ENCODE measurements around the gene GRHL1. TPM values are rescaled to one million over a fixed set of nuclear protein-coding genes. Genes with fewer than 3 reads are reported as not detected.

Gene GRHL1
- total and polyA plus RNA-seq, 2 of the 8 experiments (the other 6 are each of a cell fraction or from before 2014, with no cell fraction given), result 1.3 to 3.6 TPM

- no peak overlapping the region for H2BK120ac ChIP-seq (replicated peaks; ENCODE audit: low read depth, low read length)
- H2BK15ac ChIP-seq (ENCODE audit: low read length), result no peak overlapping the region
- FAIRE-seq, result no peak
- H3K23me2 ChIP-seq (ENCODE audit: low read depth, low read length), result no peaks in the 10 kb centered on the region
- H2BK5ac ChIP-seq (ENCODE audit: low read depth, low read length), result no peak overlapping the region
- ChIA-PET POLR2A (ENCODE audit: partially characterized antibody) (no interaction called here), CTCF (ENCODE audit: partially characterized antibody) (interaction anchor here (0.6 to 6.7 kb wide), 62 partner anchors 9 to 750 kb away, joined by 3 to 61 read pairs (median 5); no protein-coding TSS in a partner anchor)
- H3K56ac ChIP-seq (replicated peaks; ENCODE audit: insufficient read length, low read depth, low read length), result no peak overlapping the region
- no peak overlapping the region for H4K8ac ChIP-seq (ENCODE audit: extremely low read depth, insufficient read depth, low read length)
- no peaks in the 10 kb centered on the region for H3K79me2 ChIP-seq (ENCODE audit: control insufficient read depth in 1 of 2, insufficient read depth in 2 of 2, low read length in 2 of 2)
- H4K91ac ChIP-seq (replicated peaks; ENCODE audit: insufficient read length, low read length), result no peak overlapping the region
- no peak overlapping the region for H3K18ac ChIP-seq (ENCODE audit: extremely low read depth, low read length)
- H4K20me1 ChIP-seq (replicated peaks in 1 of 2; ENCODE audit: control insufficient read depth in 1 of 2, insufficient read depth in 2 of 2, low read length in 2 of 2), result no peaks in the 10 kb centered on the region
- no peak overlapping the region for H2AFZ ChIP-seq (ENCODE audit: low read length)
- H3K9ac ChIP-seq (replicated peaks in 1 of 4; ENCODE audit: extremely low read depth in 1 of 4, low read depth in 3 of 4, low read length in 3 of 4), result no peak overlapping the region
- no peak overlapping the region for H2BK12ac ChIP-seq (ENCODE audit: low read depth, low read length)
- no peak overlapping the region for H3K4me2 ChIP-seq (ENCODE audit: insufficient read depth in 1 of 2, low read depth in 2 of 2, low read length in 2 of 2)
- DNase-seq (ENCODE audit: low read depth in 1 of 2, low spot score in 2 of 2), result no peak
- no peaks in the 10 kb centered on the region for H3K36me3 ChIP-seq (ENCODE audit: control insufficient read depth in 2 of 4, insufficient read depth in 4 of 4, low read length in 3 of 4)
- no peaks in the 10 kb centered on the region for H3K9me3 ChIP-seq (ENCODE audit: insufficient read depth in 2 of 2, low read depth in 1 of 2, low read length in 1 of 2)
- H3K4ac ChIP-seq (replicated peaks; ENCODE audit: insufficient read length, low read depth, low read length), result no peak overlapping the region
- H3K23ac ChIP-seq (ENCODE audit: insufficient read length), result no peak overlapping the region
- no peaks in the 10 kb centered on the region; a peak in 1 of 7 replicates for H3K27me3 ChIP-seq (replicated peaks in 1 of 4; ENCODE audit: control insufficient read depth in 3 of 4, extremely low read depth in 1 of 4, insufficient read depth in 3 of 4, low read length in 3 of 4)
- no peaks in the 10 kb centered on the region for H3K79me1 ChIP-seq (ENCODE audit: low read depth, low read length)
- H3K14ac ChIP-seq (ENCODE audit: insufficient read length), result no peak overlapping the region
- no peak overlapping the region for H3K4me3 ChIP-seq (ENCODE audit: extremely low read depth in 1 of 4, insufficient read depth in 2 of 4, low read depth in 3 of 4, low read length in 4 of 4)
- no peak overlapping the region for H4K5ac ChIP-seq (ENCODE audit: insufficient read length, low read depth, low read length)
- whole genome bisulfite sequencing, 2 experiments (ENCODE audit: extremely low coverage in 1 of 2, insufficient coverage in 1 of 2, insufficient read length in 1 of 2, insufficient replicate concordance in 2 of 2, low coverage in 1 of 2, low lambda C conversion rate in 2 of 2, missing lambda C conversion rate in 1 of 2), result 84% methylated on average over 15 of the region's 15 CpGs; no CpG with 5 or more reads in 1 of the 2 experiments
- no peaks in the 10 kb centered on the region for H3K4me1 ChIP-seq (replicated peaks in 1 of 4; ENCODE audit: control insufficient read depth in 3 of 4, insufficient read depth in 4 of 4, low read length in 3 of 4)
- H2BK20ac ChIP-seq (ENCODE audit: low read length), result no peak overlapping the region
- H2AK5ac ChIP-seq (ENCODE audit: low read depth, low read length), result no peak overlapping the region
- H3K27ac ChIP-seq (ENCODE audit: low read depth, low read length), result no peak overlapping the region
- TF ChIP-seq EGR1 (IDR thresholded peaks at IDR 0.05; ENCODE audit: borderline replicate concordance, low read depth, low read length) (no peak), GABPA (IDR thresholded peaks at IDR 0.05; ENCODE audit: borderline replicate concordance, insufficient read depth, low read length) (no peak), BACH1 (IDR thresholded peaks at IDR 0.05; ENCODE audit: low read length) (no peak), BRCA1 (IDR thresholded peaks at IDR 0.05; ENCODE audit: low read depth, low read length) (no peak), TAF7 (optimal IDR thresholded peaks at IDR 0.05; ENCODE audit: borderline replicate concordance, low read depth, low read length) (no peak), TBP (IDR thresholded peaks at IDR 0.05; ENCODE audit: low read depth, low read length) (no peak), E2F6 (IDR thresholded peaks at IDR 0.05) (no peak), EP300 (IDR thresholded peaks at IDR 0.05; ENCODE audit: borderline replicate concordance in 1 of 2, low read depth in 2 of 2, low read length in 2 of 2) (no peak), NANOG (IDR thresholded peaks at IDR 0.05; ENCODE audit: insufficient read depth, low read depth, low read length, poor library complexity, severe bottlenecking) (no peak), PHF8 (conservative IDR thresholded peaks at IDR 0.05; ENCODE audit: low read depth, low read length) (no peak), SP2 (IDR thresholded peaks at IDR 0.05; ENCODE audit: low read length) (no peak)
Observed at GRCh38 chr2:9983401-9984216, 32.1 kb downstream of the GRHL1 start.

Measured in H1 (cell line).